H9 (cell line): ENCODE results near the gene PRPF19. TPM values are rescaled to one million over a fixed set of nuclear protein-coding genes. Genes with fewer than 3 reads are reported as not detected.

ENCODE experiments used
- DNase-seq: peaks from one replicate; pipeline ENCODE4 v3.0.0-alpha.2; 2017
- H2AFZ ChIP-seq: one replicate; pipeline ENCODE4 v1.6.1; 2013; ENCODE audit warnings: mild to moderate bottlenecking, low read length, control low read depth, moderate library complexity
- H2AK5ac ChIP-seq: 2 replicates; pipeline ENCODE4 v1.6.1; 2013; ENCODE audit warnings: low read length, control low read depth, mixed read lengths; ENCODE audit not compliant: insufficient read length
- H2BK120ac ChIP-seq: one replicate; pipeline ENCODE4 v1.6.1; 2013; ENCODE audit warnings: low read depth, mild to moderate bottlenecking, low read length, control low read depth, inconsistent platforms; ENCODE audit not compliant: poor library complexity, severe bottlenecking
- H2BK12ac ChIP-seq: 2 replicates; pipeline ENCODE4 v1.6.1; 2013; ENCODE audit warnings: low read length, control low read depth, mixed read lengths, low read depth; ENCODE audit not compliant: insufficient read length
- H2BK15ac ChIP-seq: 2 replicates; pipeline ENCODE4 v1.6.1; 2013; ENCODE audit warnings: low read depth, low read length, control low read depth
- H2BK20ac ChIP-seq: one replicate; pipeline ENCODE4 v1.6.1; 2013; ENCODE audit warnings: low read depth, mild to moderate bottlenecking, low read length, control low read depth, inconsistent platforms; ENCODE audit not compliant: poor library complexity, severe bottlenecking
- H2BK5ac ChIP-seq: 2 replicates; pipeline ENCODE4 v1.6.1; 2013; ENCODE audit warnings: low read length, control low read depth, mixed read lengths; ENCODE audit not compliant: insufficient read length
- H3K14ac ChIP-seq: 2 replicates; pipeline ENCODE4 v1.6.1; 2013; ENCODE audit warnings: low read length, control low read depth; ENCODE audit not compliant: insufficient read depth
- H3K18ac ChIP-seq: 2 replicates; pipeline ENCODE4 v1.6.1; 2013; ENCODE audit warnings: low read depth, mild to moderate bottlenecking, mixed read lengths, low read length, control low read depth; ENCODE audit not compliant: insufficient read length
- H3K23ac ChIP-seq: 2 replicates; pipeline ENCODE4 v1.6.1; 2013; ENCODE audit warnings: low read length, control low read depth, mixed read lengths, low read depth; ENCODE audit not compliant: insufficient read length
- H3K23me2 ChIP-seq: 2 replicates; pipeline ENCODE4 v1.6.1; 2013; ENCODE audit warnings: low read depth, mild to moderate bottlenecking, mixed read lengths, low read length, control low read depth; ENCODE audit not compliant: insufficient read length, poor library complexity, severe bottlenecking
- H3K27ac ChIP-seq: 2 replicates; pipeline ENCODE4 v1.5.1; 2013; ENCODE audit warnings: low read length, control low read depth, mixed read lengths, low read depth; ENCODE audit not compliant: insufficient read length
- H3K27me3 ChIP-seq: 2 replicates; pipeline ENCODE4 v1.6.1; 2013; ENCODE audit warnings: low read length, control low read depth, inconsistent platforms; ENCODE audit not compliant: insufficient read depth
- H3K4ac ChIP-seq: 2 replicates; pipeline ENCODE4 v1.6.1; 2013; ENCODE audit warnings: low read depth, mild to moderate bottlenecking, control low read depth, inconsistent platforms, low read length, moderate library complexity
- H3K4me1 ChIP-seq: 2 replicates; pipeline ENCODE4 v1.6.1; 2013; ENCODE audit warnings: low read length, control low read depth, inconsistent platforms; ENCODE audit not compliant: insufficient read depth
- H3K4me2 ChIP-seq: 2 replicates; pipeline ENCODE4 v1.6.1; 2013; ENCODE audit warnings: low read length, control low read depth, mixed read lengths; ENCODE audit not compliant: insufficient read length, insufficient read depth
- H3K56ac ChIP-seq: 2 replicates; pipeline ENCODE4 v1.6.1; 2013; ENCODE audit warnings: low read depth, mild to moderate bottlenecking, mixed read lengths, low read length, control low read depth; ENCODE audit not compliant: insufficient read length
- H3K79me1 ChIP-seq: 2 replicates; pipeline ENCODE4 v1.6.1; 2013; ENCODE audit warnings: low read depth, mild to moderate bottlenecking, moderate library complexity, low read length, control low read depth, inconsistent platforms; ENCODE audit not compliant: insufficient read depth, poor library complexity, severe bottlenecking
- H3K79me2 ChIP-seq: 2 replicates; pipeline ENCODE4 v1.6.1; 2013; ENCODE audit warnings: low read length, control low read depth, inconsistent platforms; ENCODE audit not compliant: insufficient read depth
- H3K9ac ChIP-seq: 2 replicates; pipeline ENCODE4 v1.6.1; 2013; ENCODE audit warnings: low read length, control low read depth, mixed read lengths; ENCODE audit not compliant: insufficient read length; ENCODE audit errors: extremely low read depth
- H3K9me3 ChIP-seq: one replicate; pipeline ENCODE4 v1.6.1; 2013; ENCODE audit warnings: low read depth, low read length, inconsistent platforms; ENCODE audit not compliant: control insufficient read depth
- H3T11ph ChIP-seq: one replicate; pipeline ENCODE4 v1.6.1; 2013; ENCODE audit warnings: mild to moderate bottlenecking, low read length, control low read depth, inconsistent platforms
- H4K20me1 ChIP-seq: one replicate; pipeline ENCODE4 v1.6.1; 2013; ENCODE audit not compliant: control insufficient read depth, insufficient read length, insufficient read depth
- H4K5ac ChIP-seq: 2 replicates; pipeline ENCODE4 v1.6.1; 2013; ENCODE audit warnings: low read depth, mild to moderate bottlenecking, mixed read lengths, low read length, control low read depth; ENCODE audit not compliant: insufficient read length
- H4K8ac ChIP-seq: replicated peaks from 2 replicates; pipeline ENCODE4 v1.6.1; 2013; ENCODE audit warnings: low read length, control low read depth, mixed read lengths, low read depth; ENCODE audit not compliant: insufficient read length
- H4K91ac ChIP-seq: 2 replicates; pipeline ENCODE4 v1.6.1; 2013; ENCODE audit warnings: low read depth, mild to moderate bottlenecking, moderate library complexity, mixed read lengths, low read length, control low read depth; ENCODE audit not compliant: insufficient read length
- H3K27ac Mint-ChIP-seq, 3 experiments: 2 replicates in 2 of 3; 3 replicates in 1 of 3; pipeline ENCODE4 v1.8.0; 2020 to 2021; ENCODE audit warnings: mixed read lengths in 3 of 3, mild to moderate bottlenecking in 1 of 3, moderate library complexity in 1 of 3
- H3K27me3 Mint-ChIP-seq: 2 replicates; pipeline ENCODE4 v1.8.0; 2021; ENCODE audit warnings: low read depth, mild to moderate bottlenecking, moderate library complexity, mixed read lengths
- H3K36me3 Mint-ChIP-seq, 3 experiments: 2 replicates in 2 of 3; 3 replicates in 1 of 3; pipeline ENCODE4 v1.8.0; 2020 to 2021; ENCODE audit warnings: low read depth in 3 of 3, mixed read lengths in 3 of 3; ENCODE audit not compliant: insufficient read depth in 1 of 3
- H3K4me1 Mint-ChIP-seq, 2 experiments: 2 replicates each; pipeline ENCODE4 v1.8.0; 2020; ENCODE audit warnings: mixed read lengths in 2 of 2
- H3K4me3 Mint-ChIP-seq, 2 experiments: 2 replicates in 1 of 2; 3 replicates in 1 of 2; pipeline ENCODE4 v1.8.0; 2020 to 2021; ENCODE audit warnings: mild to moderate bottlenecking in 2 of 2, mixed read lengths in 2 of 2, moderate library complexity in 1 of 2
- H3K9me3 Mint-ChIP-seq, 2 experiments: 2 replicates in 1 of 2; 3 replicates in 1 of 2; pipeline ENCODE4 v1.8.0; 2020; ENCODE audit warnings: mild to moderate bottlenecking in 2 of 2, mixed read lengths in 2 of 2, moderate library complexity in 1 of 2
- WGBS: extraction: QIAGEN DNeasy Blood & Tissue Kit; methylation state at CpG from one replicate; pipeline ENCODE4 v1.1.7; 2013; ENCODE audit warnings: missing lambda C conversion rate, low lambda C conversion rate, mixed read lengths; ENCODE audit not compliant: insufficient read length; ENCODE audit errors: extremely low coverage; 5-methylcytosine and 5-hydroxymethylcytosine counted together
- total RNA-seq: library from RNA; stranded (reverse); gene quantifications from 2 replicates; pipeline ENCODE4 v1.2.1, GENCODE V29; 2021
- TF ChIP-seq, protein P1 (sequence below): fragments of 200-600 bp; sonication (generic); conservative IDR thresholded peaks from 3 replicates; pipeline ENCODE4 v1.8.0; 2021; ENCODE audit warnings: antibody characterized with exemption, mild to moderate bottlenecking

PRPF19 gene
- total RNA-seq, 1 experiment from 2014 or later, result 130 TPM

DNA sequence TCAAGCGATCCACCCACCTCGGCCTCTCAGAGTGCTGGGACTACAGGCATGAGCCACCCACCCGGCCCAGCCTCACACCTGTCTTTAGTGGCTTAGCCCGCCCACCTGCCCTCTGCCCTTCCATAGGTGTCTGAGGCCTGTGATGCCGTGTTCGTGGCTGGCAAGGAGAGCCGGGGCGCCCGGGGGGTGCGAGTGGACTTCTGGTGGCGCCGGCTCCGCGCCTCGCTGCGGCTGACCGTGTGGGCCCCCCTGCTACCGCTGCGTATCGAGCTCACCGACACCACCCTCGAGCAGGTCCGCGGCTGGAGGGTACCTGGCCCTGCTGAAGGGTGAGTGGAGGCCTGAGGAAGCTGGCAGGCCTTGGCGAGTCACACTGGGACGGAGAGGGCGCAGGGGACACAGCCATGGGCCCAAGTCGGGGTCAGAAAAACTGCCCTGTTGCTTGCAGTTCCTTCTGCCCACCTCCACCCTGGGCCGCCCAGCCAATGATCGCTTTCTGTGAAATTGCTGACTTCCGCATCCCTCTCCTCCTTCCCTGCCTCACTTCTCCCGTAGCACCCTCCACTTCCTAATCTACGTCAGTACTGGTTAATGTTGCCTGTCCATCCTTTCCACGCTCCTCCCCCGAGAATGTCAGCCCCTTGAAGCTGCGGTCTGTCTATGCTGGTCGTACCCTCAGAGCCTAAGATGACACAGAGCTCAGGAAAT is 27.2 kb upstream of the PRPF19 start:
- peaks cover 21 to 56% (median 54%) of the 10 kb centered on the region in 3 experiments; a peak in 6 of 7 replicates for H3K36me3 Mint-ChIP-seq
- H4K8ac ChIP-seq, result no peak overlapping the region
- TF ChIP-seq, protein P1, sequence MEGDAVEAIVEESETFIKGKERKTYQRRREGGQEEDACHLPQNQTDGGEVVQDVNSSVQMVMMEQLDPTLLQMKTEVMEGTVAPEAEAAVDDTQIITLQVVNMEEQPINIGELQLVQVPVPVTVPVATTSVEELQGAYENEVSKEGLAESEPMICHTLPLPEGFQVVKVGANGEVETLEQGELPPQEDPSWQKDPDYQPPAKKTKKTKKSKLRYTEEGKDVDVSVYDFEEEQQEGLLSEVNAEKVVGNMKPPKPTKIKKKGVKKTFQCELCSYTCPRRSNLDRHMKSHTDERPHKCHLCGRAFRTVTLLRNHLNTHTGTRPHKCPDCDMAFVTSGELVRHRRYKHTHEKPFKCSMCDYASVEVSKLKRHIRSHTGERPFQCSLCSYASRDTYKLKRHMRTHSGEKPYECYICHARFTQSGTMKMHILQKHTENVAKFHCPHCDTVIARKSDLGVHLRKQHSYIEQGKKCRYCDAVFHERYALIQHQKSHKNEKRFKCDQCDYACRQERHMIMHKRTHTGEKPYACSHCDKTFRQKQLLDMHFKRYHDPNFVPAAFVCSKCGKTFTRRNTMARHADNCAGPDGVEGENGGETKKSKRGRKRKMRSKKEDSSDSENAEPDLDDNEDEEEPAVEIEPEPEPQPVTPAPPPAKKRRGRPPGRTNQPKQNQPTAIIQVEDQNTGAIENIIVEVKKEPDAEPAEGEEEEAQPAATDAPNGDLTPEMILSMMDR, result no peak
- no peak overlapping the region for H3K56ac ChIP-seq
- H3K23ac ChIP-seq, result no peak overlapping the region
- no peak overlapping the region for H3K4me3 Mint-ChIP-seq
- H4K5ac ChIP-seq, result no peak overlapping the region
- no peak overlapping the region for H3K4me2 ChIP-seq
- H3K9me3 ChIP-seq, result no peaks in the 10 kb centered on the region
- no CpG with 5 or more reads among the region's 37 CpGs for WGBS
- H3K27ac ChIP-seq, result no peak overlapping the region
- no peaks in the 10 kb centered on the region for H3K79me2 ChIP-seq
- no peak overlapping the region for H2BK20ac ChIP-seq
- H3K9me3 Mint-ChIP-seq, result no peaks in the 10 kb centered on the region
- H2BK15ac ChIP-seq, result no peak overlapping the region
- H3K18ac ChIP-seq, result no peak overlapping the region
- no peaks in the 10 kb centered on the region for H3K23me2 ChIP-seq
- H4K20me1 ChIP-seq, result no peaks in the 10 kb centered on the region
- H3T11ph ChIP-seq, result no peak overlapping the region
- peaks cover 12 to 18% of the 10 kb centered on the region in 2 experiments for H3K4me1 Mint-ChIP-seq
- H2BK5ac ChIP-seq, result no peak overlapping the region
- H2AFZ ChIP-seq, result no peak overlapping the region
- H3K14ac ChIP-seq, result no peak overlapping the region
- H3K27ac Mint-ChIP-seq, result peak overlapping the region in 2 of 3 experiments; percentile 40 to 44; a peak in 2 of 7 replicates
- DNase-seq, result no peak
- no peak overlapping the region for H2AK5ac ChIP-seq
- no peaks in the 10 kb centered on the region for H3K27me3 ChIP-seq
- no peaks in the 10 kb centered on the region for H3K79me1 ChIP-seq
- no peak overlapping the region for H3K4ac ChIP-seq
- H4K91ac ChIP-seq, result no peak overlapping the region
- H3K4me1 ChIP-seq, result no peaks in the 10 kb centered on the region
- no peak overlapping the region for H2BK120ac ChIP-seq
- no peak overlapping the region for H3K9ac ChIP-seq
- H3K27me3 Mint-ChIP-seq, result no peaks in the 10 kb centered on the region; the same call in 1 of the 2 replicates
- no peak overlapping the region for H2BK12ac ChIP-seq
